ENCODE measurements around the gene CLTC. TPM values are rescaled to one million over a fixed set of nuclear protein-coding genes. Genes with fewer than 3 reads are reported as not detected.

CLTC gene
- total RNA-seq, 6 experiments from 2014 or later: 354 to 460 (median 397) TPM

DNA sequence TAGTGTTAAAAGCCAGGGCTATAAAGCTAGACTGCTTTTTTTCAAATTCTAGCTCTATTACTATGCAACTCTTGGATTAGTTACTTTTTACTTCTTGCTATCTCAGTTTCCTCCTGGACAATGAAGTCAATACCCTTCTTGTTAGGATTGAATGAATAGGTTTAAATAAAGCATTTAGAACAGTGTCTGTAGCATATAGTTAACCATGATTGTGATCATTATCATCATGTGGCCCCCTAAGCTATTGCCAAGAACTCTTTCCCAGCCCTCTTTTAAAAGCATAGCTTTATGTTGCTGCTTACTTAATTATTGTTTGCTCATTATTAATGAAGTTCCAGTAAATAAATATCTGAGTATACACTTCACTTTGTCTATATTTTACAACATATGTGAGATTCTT lies 92.2 kb downstream of the CLTC start:
- peaks cover 33% of the 10 kb centered on the region for H3K4me1 Mint-ChIP-seq (ENCODE audit: low read depth)
- H3K27ac Mint-ChIP-seq: no peak overlapping the region
- peaks cover 8% of the 10 kb centered on the region for H3K9me3 Mint-ChIP-seq
- peaks cover 10% of the 10 kb centered on the region for H3K36me3 Mint-ChIP-seq (ENCODE audit: low read depth)
- H3K27me3 Mint-ChIP-seq (ENCODE audit: insufficient read depth): peaks cover 12% of the 10 kb centered on the region
- H3K4me3 Mint-ChIP-seq: no peak overlapping the region
- DNase-seq: no peak
- TF ChIP-seq, protein P1, sequence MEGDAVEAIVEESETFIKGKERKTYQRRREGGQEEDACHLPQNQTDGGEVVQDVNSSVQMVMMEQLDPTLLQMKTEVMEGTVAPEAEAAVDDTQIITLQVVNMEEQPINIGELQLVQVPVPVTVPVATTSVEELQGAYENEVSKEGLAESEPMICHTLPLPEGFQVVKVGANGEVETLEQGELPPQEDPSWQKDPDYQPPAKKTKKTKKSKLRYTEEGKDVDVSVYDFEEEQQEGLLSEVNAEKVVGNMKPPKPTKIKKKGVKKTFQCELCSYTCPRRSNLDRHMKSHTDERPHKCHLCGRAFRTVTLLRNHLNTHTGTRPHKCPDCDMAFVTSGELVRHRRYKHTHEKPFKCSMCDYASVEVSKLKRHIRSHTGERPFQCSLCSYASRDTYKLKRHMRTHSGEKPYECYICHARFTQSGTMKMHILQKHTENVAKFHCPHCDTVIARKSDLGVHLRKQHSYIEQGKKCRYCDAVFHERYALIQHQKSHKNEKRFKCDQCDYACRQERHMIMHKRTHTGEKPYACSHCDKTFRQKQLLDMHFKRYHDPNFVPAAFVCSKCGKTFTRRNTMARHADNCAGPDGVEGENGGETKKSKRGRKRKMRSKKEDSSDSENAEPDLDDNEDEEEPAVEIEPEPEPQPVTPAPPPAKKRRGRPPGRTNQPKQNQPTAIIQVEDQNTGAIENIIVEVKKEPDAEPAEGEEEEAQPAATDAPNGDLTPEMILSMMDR (IDR thresholded peaks at IDR 0.05): no peak

DNA sequence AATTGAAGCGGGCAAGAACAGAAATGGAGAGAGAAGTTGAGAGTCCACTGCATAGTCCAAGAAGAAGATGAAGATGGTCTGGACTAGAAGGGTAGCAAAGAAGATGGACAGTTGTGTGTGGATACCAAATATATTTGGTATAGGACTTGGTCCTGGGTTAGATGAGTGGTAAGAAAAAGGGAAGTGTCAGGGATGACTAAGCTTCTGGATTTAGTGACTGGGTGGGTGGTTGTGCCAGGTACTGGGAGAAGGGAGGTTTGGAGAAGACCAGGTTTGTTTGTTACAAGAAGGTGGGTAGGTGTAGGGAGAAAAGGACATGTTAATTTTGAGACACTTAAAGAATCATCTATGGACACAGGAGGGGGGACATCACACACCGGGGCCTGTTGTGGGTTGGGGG lies 93.2 kb downstream of the CLTC start:
- Mint-ChIP-seq H3K36me3 (ENCODE audit: low read depth) (peaks cover 5% of the 10 kb centered on the region; the same call in 1 of the 2 replicates), H3K4me1 (ENCODE audit: low read depth) (peaks cover 33% of the 10 kb centered on the region)
- TF ChIP-seq, protein P1 (IDR thresholded peaks at IDR 0.05): no peak

DNA sequence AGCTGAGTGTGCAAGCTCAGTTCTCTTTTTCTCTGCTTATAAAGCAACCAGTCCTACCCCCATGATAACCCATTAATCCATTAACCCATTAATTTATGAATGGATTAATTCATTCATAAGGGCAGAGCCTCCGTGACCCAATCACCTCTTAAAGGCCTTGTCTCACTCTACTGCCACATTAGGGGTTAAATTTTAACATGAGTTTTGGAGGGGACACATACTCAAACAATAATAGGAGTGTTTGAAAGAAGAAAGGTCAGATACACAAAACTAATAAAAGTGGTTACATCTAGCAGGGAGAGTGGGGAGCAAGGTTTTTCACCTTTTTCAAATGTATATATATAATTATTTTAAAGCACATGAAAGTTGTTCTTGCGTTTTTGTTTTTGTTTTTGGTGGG lies 94.6 kb downstream of the CLTC start:
- Mint-ChIP-seq H3K4me1 (ENCODE audit: low read depth) (peaks cover 32% of the 10 kb centered on the region), H3K4me3 (no peak overlapping the region), H3K27me3 (ENCODE audit: insufficient read depth) (peaks cover 3% of the 10 kb centered on the region; the same call in 1 of the 2 replicates), H3K9me3 (no peaks in the 10 kb centered on the region), H3K36me3 (ENCODE audit: low read depth) (peaks cover 5% of the 10 kb centered on the region; the same call in 1 of the 2 replicates), H3K27ac (no peak overlapping the region)
- DNase-seq: no peak
- TF ChIP-seq, protein P1 (IDR thresholded peaks at IDR 0.05): no peak

More for the DNA sequence above, 93.2 kb downstream of the CLTC start:
- no peak for DNase-seq
- Mint-ChIP-seq H3K27ac (no peak overlapping the region), H3K9me3 (no peaks in the 10 kb centered on the region), H3K27me3 (ENCODE audit: insufficient read depth) (peaks cover 3% of the 10 kb centered on the region), H3K4me3 (no peak overlapping the region)

DNA sequence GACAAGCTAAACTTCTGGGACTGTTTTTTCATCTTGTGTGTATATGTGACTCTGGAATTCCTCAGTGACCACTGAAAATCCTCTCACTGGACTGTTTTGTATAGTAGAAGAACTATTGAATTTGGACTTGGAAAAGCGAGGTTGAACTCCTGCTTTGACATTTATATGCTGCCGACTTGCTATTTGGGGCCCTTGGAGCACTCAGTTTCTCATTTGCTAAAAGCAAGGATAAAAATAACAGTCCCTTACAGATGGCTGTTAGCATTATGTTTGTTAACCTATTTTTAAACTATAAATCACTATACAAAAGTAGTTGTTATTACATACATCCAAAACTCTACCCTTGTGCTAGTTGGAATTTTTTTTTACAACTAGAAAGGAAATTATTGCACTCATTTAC lies 96.7 kb downstream of the CLTC start:
- Mint-ChIP-seq H3K4me1 (ENCODE audit: low read depth) (peaks cover 34% of the 10 kb centered on the region), H3K36me3 (ENCODE audit: low read depth) (no peaks in the 10 kb centered on the region), H3K27me3 (ENCODE audit: insufficient read depth) (no peaks in the 10 kb centered on the region), H3K9me3 (no peaks in the 10 kb centered on the region), H3K4me3 (no peak overlapping the region), H3K27ac (no peak overlapping the region)
- no peak for DNase-seq
- TF ChIP-seq, protein P1 (IDR thresholded peaks at IDR 0.05): no peak

DNA sequence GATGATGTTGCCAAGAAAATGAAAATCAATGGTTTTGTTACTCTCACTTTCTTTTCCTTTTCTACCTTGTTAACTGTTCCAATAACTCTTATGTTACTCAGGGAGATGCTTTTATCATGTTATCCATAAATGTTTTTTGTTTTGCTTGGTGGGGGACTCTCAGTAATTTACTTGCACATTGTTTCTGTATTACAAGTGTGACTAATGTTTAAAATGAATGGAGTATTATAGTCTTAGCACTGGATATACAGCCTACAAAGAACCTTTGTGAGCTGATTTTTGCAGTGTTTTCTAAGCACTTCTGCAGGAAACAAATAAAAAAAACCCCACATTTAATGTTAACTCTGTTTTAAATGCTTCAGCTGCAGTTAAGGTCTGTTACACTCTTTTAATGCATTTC lies 99.8 kb downstream of the CLTC start:
- Mint-ChIP-seq H3K27me3 (ENCODE audit: insufficient read depth) (no peaks in the 10 kb centered on the region), H3K27ac (no peak overlapping the region), H3K9me3 (no peaks in the 10 kb centered on the region), H3K4me3 (no peak overlapping the region), H3K36me3 (ENCODE audit: low read depth) (no peaks in the 10 kb centered on the region), H3K4me1 (ENCODE audit: low read depth) (peaks cover 25% of the 10 kb centered on the region)
- TF ChIP-seq, protein P1 (IDR thresholded peaks at IDR 0.05): no peak
- DNase-seq: no peak

DNA sequence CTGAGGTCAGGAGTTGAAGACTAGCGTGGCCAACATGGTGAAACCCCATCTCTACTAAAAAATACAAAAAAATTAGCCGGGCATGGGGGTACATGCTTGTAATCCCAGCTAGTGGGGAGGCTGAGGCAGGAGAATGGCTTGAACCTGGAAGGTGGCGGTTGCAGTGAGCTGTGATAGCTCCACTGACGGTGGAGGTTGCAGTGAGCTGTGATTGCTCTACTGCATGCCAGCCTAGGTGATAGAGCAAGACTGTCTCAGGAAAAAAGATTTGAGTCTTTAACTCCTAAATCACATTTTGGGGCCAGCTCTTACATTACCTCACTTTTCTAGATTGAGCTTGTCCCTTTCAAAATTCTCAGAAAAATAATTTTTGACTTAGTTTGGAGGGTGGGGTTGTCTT lies 102.9 kb downstream of the CLTC start:
- no peak overlapping the region for H3K27ac Mint-ChIP-seq
- no peaks in the 10 kb centered on the region for H3K36me3 Mint-ChIP-seq (ENCODE audit: low read depth)
- TF ChIP-seq, protein P1 (IDR thresholded peaks at IDR 0.05): no peak
- H3K4me1 Mint-ChIP-seq (ENCODE audit: low read depth): peaks cover 29% of the 10 kb centered on the region
- H3K4me3 Mint-ChIP-seq: no peak overlapping the region
- no peaks in the 10 kb centered on the region for H3K9me3 Mint-ChIP-seq
- DNase-seq: no peak
- H3K27me3 Mint-ChIP-seq (ENCODE audit: insufficient read depth): no peaks in the 10 kb centered on the region

All from HFFc6 (cell line).